Measurements from ENCODE around the gene ZNF227. TPM values are rescaled to one million over a fixed set of nuclear protein-coding genes. Genes with fewer than 3 reads are reported as not detected.
"Not testable (repeated sequence)": the region's sequence is repeated elsewhere in the genome, so short reads cannot be mapped to it uniquely, and the experiment has no call there.

The ZNF227 gene
- total and polyA plus RNA-seq, 2 donors (not counting 1 experiment from before 2014, with no cell fraction given), result 5.9 to 49.5 TPM

DNA sequence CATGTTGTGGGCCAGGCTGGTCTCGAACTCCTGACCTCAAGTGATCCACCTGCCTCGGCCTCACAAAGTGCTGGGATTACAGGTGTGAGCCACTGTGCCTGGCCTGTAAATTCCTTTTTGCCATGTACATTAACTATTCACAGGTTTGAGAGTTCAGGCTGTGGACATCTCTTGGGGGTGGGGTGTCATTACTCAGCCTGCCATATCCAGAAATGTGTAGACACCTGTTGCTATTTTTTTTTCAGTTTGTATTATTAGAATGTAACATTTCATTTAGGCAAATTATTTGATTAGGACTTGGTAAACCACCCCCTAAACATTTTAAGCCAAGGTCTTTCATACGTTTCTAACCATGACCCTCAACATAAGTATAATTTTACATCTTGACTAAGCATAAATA lies 20.5 kb downstream of the ZNF227 start:
- Histone ChIP-seq H3K9me3 (ENCODE audit: control extremely low read depth in 1 of 3, control insufficient read depth in 2 of 3, insufficient read depth in 1 of 3, low read length in 2 of 3) (peaks cover 9 to 41% (median 35%) of the 10 kb centered on the region in 3 donors), H2AFZ (ENCODE audit: insufficient read depth, low read depth, low read length, poor library complexity, severe bottlenecking) (no peak overlapping the region), H3K79me2 (ENCODE audit: control insufficient read depth, insufficient read depth, low read length) (peaks cover 8% of the 10 kb centered on the region), H3K27me3 (replicated peaks in 1 of 4; ENCODE audit: control extremely low read depth in 1 of 4, control insufficient read depth in 3 of 4, insufficient read depth in 4 of 4, low read length in 3 of 4) (no peaks in the 10 kb centered on the region), H3K4me3 (ENCODE audit: control extremely low read depth in 1 of 5, extremely low read depth in 1 of 5, insufficient read depth in 1 of 5, low read depth in 2 of 5, low read length in 4 of 5) (no peak overlapping the region), H3K9ac (ENCODE audit: low read length) (no peak overlapping the region), H3K36me3 (replicated peaks in 1 of 2; ENCODE audit: control extremely low read depth in 1 of 2, control insufficient read depth in 1 of 2, extremely low read depth in 1 of 2, insufficient read depth in 2 of 2, low read length in 1 of 2) (peaks cover 42 to 84% of the 10 kb centered on the region in 2 experiments), H3K4me2 (replicated peaks; ENCODE audit: low read depth, low read length, poor library complexity, severe bottlenecking) (no peak overlapping the region), H3K4me1 (ENCODE audit: control insufficient read depth in 2 of 2, insufficient read depth in 2 of 2, low read length in 2 of 2) (no peaks in the 10 kb centered on the region), H4K20me1 (ENCODE audit: control insufficient read depth, insufficient read depth, low read length, poor library complexity, severe bottlenecking) (no peaks in the 10 kb centered on the region), H3K27ac (ENCODE audit: low read length in 2 of 2) (no peak overlapping the region)
- intact Hi-C loops (cut with micrococcal nuclease), result no loop called here
- H3K4me3 Mint-ChIP-seq, result no peak overlapping the region
- DNase-seq, result no peak
- no peak for ATAC-seq (ENCODE audit: low read depth)
- H3K27ac Mint-ChIP-seq, result no peak overlapping the region
- no peaks in the 10 kb centered on the region for H3K4me1 Mint-ChIP-seq
- no peaks in the 10 kb centered on the region for H3K27me3 Mint-ChIP-seq
- WGBS (ENCODE audit: insufficient coverage), result 100% methylated on average over 2 of the region's 3 CpGs
- TF ChIP-seq, protein P1, sequence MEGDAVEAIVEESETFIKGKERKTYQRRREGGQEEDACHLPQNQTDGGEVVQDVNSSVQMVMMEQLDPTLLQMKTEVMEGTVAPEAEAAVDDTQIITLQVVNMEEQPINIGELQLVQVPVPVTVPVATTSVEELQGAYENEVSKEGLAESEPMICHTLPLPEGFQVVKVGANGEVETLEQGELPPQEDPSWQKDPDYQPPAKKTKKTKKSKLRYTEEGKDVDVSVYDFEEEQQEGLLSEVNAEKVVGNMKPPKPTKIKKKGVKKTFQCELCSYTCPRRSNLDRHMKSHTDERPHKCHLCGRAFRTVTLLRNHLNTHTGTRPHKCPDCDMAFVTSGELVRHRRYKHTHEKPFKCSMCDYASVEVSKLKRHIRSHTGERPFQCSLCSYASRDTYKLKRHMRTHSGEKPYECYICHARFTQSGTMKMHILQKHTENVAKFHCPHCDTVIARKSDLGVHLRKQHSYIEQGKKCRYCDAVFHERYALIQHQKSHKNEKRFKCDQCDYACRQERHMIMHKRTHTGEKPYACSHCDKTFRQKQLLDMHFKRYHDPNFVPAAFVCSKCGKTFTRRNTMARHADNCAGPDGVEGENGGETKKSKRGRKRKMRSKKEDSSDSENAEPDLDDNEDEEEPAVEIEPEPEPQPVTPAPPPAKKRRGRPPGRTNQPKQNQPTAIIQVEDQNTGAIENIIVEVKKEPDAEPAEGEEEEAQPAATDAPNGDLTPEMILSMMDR (IDR thresholded peaks at IDR 0.05), result no peak
- TF ChIP-seq EZH2 (IDR thresholded peaks at IDR 0.05; ENCODE audit: borderline replicate concordance, insufficient read depth, low read depth, low read length, poor library complexity, severe bottlenecking), result no peak
- CTCF ChIA-PET, result no interaction called here
- H3K9me3 Mint-ChIP-seq (ENCODE audit: insufficient read depth), result peaks cover 28% of the 10 kb centered on the region
- POLR2A ChIA-PET, result no interaction called here

DNA sequence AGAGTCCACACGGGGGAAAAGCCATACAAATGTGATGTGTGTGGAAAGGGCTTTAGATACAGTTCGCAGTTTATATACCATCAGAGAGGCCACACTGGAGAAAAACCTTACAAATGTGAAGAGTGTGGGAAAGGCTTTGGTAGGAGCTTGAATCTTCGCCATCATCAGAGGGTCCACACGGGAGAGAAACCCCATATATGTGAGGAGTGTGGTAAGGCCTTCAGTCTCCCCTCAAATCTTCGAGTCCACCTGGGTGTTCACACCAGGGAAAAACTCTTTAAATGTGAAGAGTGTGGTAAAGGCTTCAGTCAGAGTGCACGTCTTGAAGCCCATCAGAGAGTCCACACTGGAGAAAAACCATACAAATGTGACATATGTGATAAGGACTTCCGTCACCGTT lies 24.1 kb downstream of the ZNF227 start:
- no peaks in the 10 kb centered on the region for H4K20me1 ChIP-seq (ENCODE audit: control insufficient read depth, insufficient read depth, low read length, poor library complexity, severe bottlenecking)
- H3K9me3 Mint-ChIP-seq (ENCODE audit: insufficient read depth), result peaks cover 31% of the 10 kb centered on the region
- no peak overlapping the region for H3K27ac ChIP-seq (ENCODE audit: low read length in 2 of 2)
- peaks cover 13 to 47% (median 33%) of the 10 kb centered on the region in 3 donors for H3K9me3 ChIP-seq (ENCODE audit: control extremely low read depth in 1 of 3, control insufficient read depth in 2 of 3, insufficient read depth in 1 of 3, low read length in 2 of 3)
- WGBS (ENCODE audit: insufficient coverage), result 95% methylated on average over 4 of the region's 8 CpGs
- POLR2A ChIA-PET, result no interaction called here
- DNase-seq (no peak), ATAC-seq (ENCODE audit: low read depth) (no peak)
- H3K79me2 ChIP-seq (ENCODE audit: control insufficient read depth, insufficient read depth, low read length), result no peaks in the 10 kb centered on the region
- no peak overlapping the region for H3K4me2 ChIP-seq (replicated peaks; ENCODE audit: low read depth, low read length, poor library complexity, severe bottlenecking)
- no peaks in the 10 kb centered on the region for H3K27me3 ChIP-seq (replicated peaks in 1 of 4; ENCODE audit: control extremely low read depth in 1 of 4, control insufficient read depth in 3 of 4, insufficient read depth in 4 of 4, low read length in 3 of 4)
- no peak overlapping the region for H3K4me3 ChIP-seq (ENCODE audit: control extremely low read depth in 1 of 5, extremely low read depth in 1 of 5, insufficient read depth in 1 of 5, low read depth in 2 of 5, low read length in 4 of 5)
- H3K27ac Mint-ChIP-seq, result no peak overlapping the region
- H3K4me3 Mint-ChIP-seq, result no peak overlapping the region
- no peaks in the 10 kb centered on the region for H3K4me1 ChIP-seq (ENCODE audit: control insufficient read depth in 2 of 2, insufficient read depth in 2 of 2, low read length in 2 of 2)
- H3K36me3 ChIP-seq (replicated peaks in 1 of 2; ENCODE audit: control extremely low read depth in 1 of 2, control insufficient read depth in 1 of 2, extremely low read depth in 1 of 2, insufficient read depth in 2 of 2, low read length in 1 of 2), result peaks cover 28 to 55% of the 10 kb centered on the region in 2 experiments
- TF ChIP-seq, protein P1 (IDR thresholded peaks at IDR 0.05), result no peak
- TF ChIP-seq EZH2 (IDR thresholded peaks at IDR 0.05; ENCODE audit: borderline replicate concordance, insufficient read depth, low read depth, low read length, poor library complexity, severe bottlenecking), result no peak
- H3K9ac ChIP-seq (ENCODE audit: low read length), result no peak overlapping the region
- no peaks in the 10 kb centered on the region for H3K4me1 Mint-ChIP-seq
- H3K27me3 Mint-ChIP-seq, result no peaks in the 10 kb centered on the region
- CTCF ChIA-PET, result no interaction called here
- intact Hi-C loops (cut with micrococcal nuclease), result no loop called here
- no peak overlapping the region for H2AFZ ChIP-seq (ENCODE audit: insufficient read depth, low read depth, low read length, poor library complexity, severe bottlenecking)

DNA sequence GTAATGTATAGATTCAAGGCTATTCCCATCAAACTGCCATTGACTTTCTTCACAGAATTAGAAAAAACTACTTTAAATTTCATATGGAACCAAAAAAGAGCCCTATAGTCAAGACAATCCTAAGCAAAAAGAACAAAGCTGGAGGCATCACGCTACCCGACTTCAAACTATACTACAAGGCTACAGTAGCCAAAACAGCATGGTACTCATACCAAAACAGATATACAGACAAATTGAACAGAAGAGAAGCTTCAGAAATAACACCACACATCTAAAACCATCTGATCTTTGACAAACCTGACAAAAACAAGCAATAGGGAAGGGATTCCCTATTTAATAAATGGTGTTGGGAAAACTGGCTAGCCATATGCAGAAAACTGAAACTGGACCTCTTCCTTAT lies 40.0 kb downstream of the ZNF227 start:
- 100% methylated on average over 2 of the region's 2 CpGs for WGBS (ENCODE audit: insufficient coverage)
- POLR2A ChIA-PET, DNase-seq: not testable (repeated sequence)

More for the DNA sequence above, 40.0 kb downstream of the ZNF227 start:
- CTCF ChIA-PET, result interaction anchor here (0.6 kb wide), 1 partner anchor 15 kb away, joined by 3 read pairs; no protein-coding TSS in a partner anchor
- H3K4me3 ChIP-seq (ENCODE audit: control extremely low read depth in 1 of 5, extremely low read depth in 1 of 5, insufficient read depth in 1 of 5, low read depth in 2 of 5, low read length in 4 of 5); H3K4me3 Mint-ChIP-seq; H2AFZ ChIP-seq (ENCODE audit: insufficient read depth, low read depth, low read length, poor library complexity, severe bottlenecking); H3K27me3 ChIP-seq (replicated peaks in 1 of 4; ENCODE audit: control extremely low read depth in 1 of 4, control insufficient read depth in 3 of 4, insufficient read depth in 4 of 4, low read length in 3 of 4); H3K4me1 Mint-ChIP-seq; H3K79me2 ChIP-seq (ENCODE audit: control insufficient read depth, insufficient read depth, low read length); H3K36me3 ChIP-seq (replicated peaks in 1 of 2; ENCODE audit: control extremely low read depth in 1 of 2, control insufficient read depth in 1 of 2, extremely low read depth in 1 of 2, insufficient read depth in 2 of 2, low read length in 1 of 2); H3K27ac ChIP-seq (ENCODE audit: low read length in 2 of 2); intact Hi-C loops (cut with micrococcal nuclease); H3K27me3 Mint-ChIP-seq; H3K4me2 ChIP-seq (replicated peaks; ENCODE audit: low read depth, low read length, poor library complexity, severe bottlenecking); H3K4me1 ChIP-seq (ENCODE audit: control insufficient read depth in 2 of 2, insufficient read depth in 2 of 2, low read length in 2 of 2); ATAC-seq (ENCODE audit: low read depth); H4K20me1 ChIP-seq (ENCODE audit: control insufficient read depth, insufficient read depth, low read length, poor library complexity, severe bottlenecking); H3K27ac Mint-ChIP-seq; H3K9ac ChIP-seq (ENCODE audit: low read length): not testable (repeated sequence)
- H3K9me3 ChIP-seq (ENCODE audit: control extremely low read depth in 1 of 3, control insufficient read depth in 2 of 3, insufficient read depth in 1 of 3, low read length in 2 of 3), result peaks cover 16 to 59% (median 21%) of the 10 kb centered on the region in 3 donors
- peaks cover 21% of the 10 kb centered on the region for H3K9me3 Mint-ChIP-seq (ENCODE audit: insufficient read depth)
